ENCODE measurements around the gene PELI2.

DNA sequence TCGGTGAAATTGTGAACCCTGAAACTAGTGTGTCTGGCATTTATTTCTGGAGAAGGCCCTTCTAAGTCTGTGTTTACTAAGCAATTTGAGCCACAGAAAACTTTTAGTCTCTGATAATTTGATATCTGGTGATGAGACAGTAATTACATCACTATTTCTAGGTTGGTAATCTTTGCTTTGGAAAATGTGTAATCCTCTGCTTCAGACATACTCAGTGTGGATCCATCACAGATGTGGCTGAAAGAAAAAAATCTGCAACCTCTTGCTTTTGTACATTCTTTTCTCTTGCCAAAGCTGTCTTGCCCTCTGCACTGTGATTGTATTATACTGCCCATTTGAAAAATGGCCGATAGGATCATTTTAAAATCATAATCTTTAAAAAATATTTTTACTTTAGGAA is 78.1 kb downstream of the PELI2 start:
- no peak for TF ChIP-seq CTCF (IDR thresholded peaks at IDR 0.05; ENCODE audit: insufficient read depth, low read length, poor library complexity, severe bottlenecking)
- no peak for TF ChIP-seq EZH2phosphoT487 (conservative IDR thresholded peaks at IDR 0.05; ENCODE audit: low read length)

Data from SU-DHL-6 (cell line).